WERI-Rb-1 (cell line): Measurements from ENCODE around the gene COL2A1.

Experiments
- DNase-seq: peaks from one replicate; pipeline ENCODE4 v3.0.0-alpha.2; 2020
- H3K27ac ChIP-seq: fragments of 250-450 bp; sonication (Bioruptor Pico); 2 replicates; pipeline ENCODE4 v1.5.1; 2020; ENCODE audit warnings: mild to moderate bottlenecking, moderate library complexity
- H3K27me3 ChIP-seq: fragments of 250-450 bp; sonication (Bioruptor Pico); 2 replicates; pipeline ENCODE4 v1.5.1; 2021; ENCODE audit warnings: mild to moderate bottlenecking, low read depth, moderate library complexity; ENCODE audit not compliant: insufficient read depth, severe bottlenecking
- H3K36me3 ChIP-seq: fragments of 250-450 bp; sonication (Bioruptor Pico); 2 replicates; pipeline ENCODE4 v1.5.1; 2020; ENCODE audit warnings: mild to moderate bottlenecking, moderate library complexity
- H3K4me3 ChIP-seq: 2 replicates; pipeline ENCODE4 v1.5.1; 2011; ENCODE audit warnings: low read depth, mild to moderate bottlenecking, control low read depth, low read length
- H3K9me3 ChIP-seq: fragments of 250-450 bp; sonication (Bioruptor Pico); 2 replicates; pipeline ENCODE4 v1.5.1; 2021; ENCODE audit warnings: mild to moderate bottlenecking, moderate library complexity; ENCODE audit not compliant: severe bottlenecking
- CTCF ChIP-seq: IDR thresholded peaks from 2 replicates; pipeline ENCODE4 v1.5.1; 2011; ENCODE audit warnings: low read depth, mild to moderate bottlenecking, control low read depth, inconsistent platforms, low read length

The COL2A1 gene

GRCh38 chr12:47986832-47987231, 17.4 kb downstream of the COL2A1 start:
- no peak overlapping the region for H3K27ac ChIP-seq

GRCh38 chr12:47986291-47986660, 18.0 kb downstream of the COL2A1 start:
- H3K36me3 ChIP-seq: no peaks in the 10 kb centered on the region
- TF ChIP-seq CTCF: no peak
- no peak overlapping the region for H3K27ac ChIP-seq
- H3K4me3 ChIP-seq: no peak overlapping the region
- no peak for DNase-seq
- no peaks in the 10 kb centered on the region for H3K27me3 ChIP-seq
- H3K9me3 ChIP-seq: no peaks in the 10 kb centered on the region

More at GRCh38 chr12:47986832-47987231, 17.4 kb downstream of the COL2A1 start:
- DNase-seq: no peak
- H3K4me3 ChIP-seq: no peak overlapping the region
- H3K27me3 ChIP-seq: no peaks in the 10 kb centered on the region
- TF ChIP-seq CTCF: no peak
- no peaks in the 10 kb centered on the region for H3K36me3 ChIP-seq
- H3K9me3 ChIP-seq: no peaks in the 10 kb centered on the region

GRCh38 chr12:47985596-47986290, 18.5 kb downstream of the COL2A1 start:
- H3K27me3 ChIP-seq: no peaks in the 10 kb centered on the region
- H3K9me3 ChIP-seq: no peaks in the 10 kb centered on the region
- no peak overlapping the region for H3K27ac ChIP-seq
- no peaks in the 10 kb centered on the region for H3K36me3 ChIP-seq
- no peak overlapping the region for H3K4me3 ChIP-seq
- DNase-seq: no peak
- TF ChIP-seq CTCF: no peak

GRCh38 chr12:47984331-47984801, 19.9 kb downstream of the COL2A1 start:
- Histone ChIP-seq H3K36me3 (no peaks in the 10 kb centered on the region), H3K27ac (no peak overlapping the region), H3K9me3 (no peaks in the 10 kb centered on the region), H3K27me3 (no peaks in the 10 kb centered on the region), H3K4me3 (no peak overlapping the region)
- no peak for DNase-seq
- no peak for TF ChIP-seq CTCF

GRCh38 chr12:47983541-47984115, 20.6 kb downstream of the COL2A1 start:
- Histone ChIP-seq H3K9me3 (no peaks in the 10 kb centered on the region), H3K4me3 (no peak overlapping the region), H3K27ac (no peak overlapping the region), H3K27me3 (no peaks in the 10 kb centered on the region), H3K36me3 (no peaks in the 10 kb centered on the region)
- no peak for DNase-seq
- TF ChIP-seq CTCF: no peak

- Histone ChIP-seq H3K9me3 (no peaks in the 10 kb centered on the region), H3K27me3 (no peaks in the 10 kb centered on the region), H3K4me3 (no peak overlapping the region), H3K27ac (no peak overlapping the region), H3K36me3 (no peaks in the 10 kb centered on the region)
- no peak for TF ChIP-seq CTCF
- DNase-seq: no peak
Observed at GRCh38 chr12:47982770-47983169, 21.5 kb downstream of the COL2A1 start.
